Lower leg skin (tissue), 3 donors: ENCODE measurements around the gene DMGDH.
"Not testable (repeated sequence)": the region's sequence is repeated elsewhere in the genome, so short reads cannot be mapped to it uniquely, and the experiment has no call there.

Experiments used
- POLR2A ChIP-seq, 2 donors: fragments of 450-650 bp; IDR thresholded peaks; one replicate each; pipeline ENCODE4 v1.6.1; 2016 to 2017; ENCODE audit warnings: antibody characterized with exemption in 2 of 2, mild to moderate bottlenecking in 1 of 2, moderate library complexity in 1 of 2
- TF ChIP-seq, protein P1 (sequence below), 3 donors: fragments of 450-650 bp; IDR thresholded peaks; one replicate each; pipeline ENCODE4 v1.5.1; 2016; ENCODE audit warnings: antibody characterized with exemption in 3 of 3, mild to moderate bottlenecking in 3 of 3, moderate library complexity in 2 of 3

DNA sequence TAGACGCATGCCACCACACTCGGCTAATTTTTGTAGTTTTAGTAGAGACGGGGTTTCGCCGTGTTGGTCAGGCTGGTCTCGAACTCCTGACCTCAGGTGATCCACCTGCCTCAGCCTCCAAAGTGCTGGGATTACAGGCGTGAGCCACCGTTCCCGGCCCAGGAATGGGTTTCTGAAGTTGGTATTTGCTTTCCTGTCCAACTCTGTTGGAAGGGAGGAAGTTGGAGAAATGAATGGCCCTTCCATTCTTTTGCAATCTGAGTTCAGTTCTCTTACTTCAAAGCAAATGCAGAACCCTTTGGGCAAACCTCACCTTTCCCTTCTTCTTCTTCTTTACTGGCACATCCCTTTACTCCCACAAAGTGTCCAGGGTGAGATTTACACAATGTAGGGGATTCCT, 86.3 kb downstream of the DMGDH start:
- TF ChIP-seq POLR2A (IDR thresholded peaks at IDR 0.05), result not testable (repeated sequence)
- TF ChIP-seq, protein P1, sequence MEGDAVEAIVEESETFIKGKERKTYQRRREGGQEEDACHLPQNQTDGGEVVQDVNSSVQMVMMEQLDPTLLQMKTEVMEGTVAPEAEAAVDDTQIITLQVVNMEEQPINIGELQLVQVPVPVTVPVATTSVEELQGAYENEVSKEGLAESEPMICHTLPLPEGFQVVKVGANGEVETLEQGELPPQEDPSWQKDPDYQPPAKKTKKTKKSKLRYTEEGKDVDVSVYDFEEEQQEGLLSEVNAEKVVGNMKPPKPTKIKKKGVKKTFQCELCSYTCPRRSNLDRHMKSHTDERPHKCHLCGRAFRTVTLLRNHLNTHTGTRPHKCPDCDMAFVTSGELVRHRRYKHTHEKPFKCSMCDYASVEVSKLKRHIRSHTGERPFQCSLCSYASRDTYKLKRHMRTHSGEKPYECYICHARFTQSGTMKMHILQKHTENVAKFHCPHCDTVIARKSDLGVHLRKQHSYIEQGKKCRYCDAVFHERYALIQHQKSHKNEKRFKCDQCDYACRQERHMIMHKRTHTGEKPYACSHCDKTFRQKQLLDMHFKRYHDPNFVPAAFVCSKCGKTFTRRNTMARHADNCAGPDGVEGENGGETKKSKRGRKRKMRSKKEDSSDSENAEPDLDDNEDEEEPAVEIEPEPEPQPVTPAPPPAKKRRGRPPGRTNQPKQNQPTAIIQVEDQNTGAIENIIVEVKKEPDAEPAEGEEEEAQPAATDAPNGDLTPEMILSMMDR (IDR thresholded peaks at IDR 0.05), result not testable (repeated sequence)
